ENCODE data around the gene MRTFB. TPM values are rescaled to one million over a fixed set of nuclear protein-coding genes. Genes with fewer than 3 reads are reported as not detected.
"Not testable (repeated sequence)": the region's sequence is repeated elsewhere in the genome, so short reads cannot be mapped to it uniquely, and the experiment has no call there.

Gene MRTFB
- total RNA-seq, result 74.7 to 77.5 TPM (median 75.6 TPM) in 3 replicates

DNA sequence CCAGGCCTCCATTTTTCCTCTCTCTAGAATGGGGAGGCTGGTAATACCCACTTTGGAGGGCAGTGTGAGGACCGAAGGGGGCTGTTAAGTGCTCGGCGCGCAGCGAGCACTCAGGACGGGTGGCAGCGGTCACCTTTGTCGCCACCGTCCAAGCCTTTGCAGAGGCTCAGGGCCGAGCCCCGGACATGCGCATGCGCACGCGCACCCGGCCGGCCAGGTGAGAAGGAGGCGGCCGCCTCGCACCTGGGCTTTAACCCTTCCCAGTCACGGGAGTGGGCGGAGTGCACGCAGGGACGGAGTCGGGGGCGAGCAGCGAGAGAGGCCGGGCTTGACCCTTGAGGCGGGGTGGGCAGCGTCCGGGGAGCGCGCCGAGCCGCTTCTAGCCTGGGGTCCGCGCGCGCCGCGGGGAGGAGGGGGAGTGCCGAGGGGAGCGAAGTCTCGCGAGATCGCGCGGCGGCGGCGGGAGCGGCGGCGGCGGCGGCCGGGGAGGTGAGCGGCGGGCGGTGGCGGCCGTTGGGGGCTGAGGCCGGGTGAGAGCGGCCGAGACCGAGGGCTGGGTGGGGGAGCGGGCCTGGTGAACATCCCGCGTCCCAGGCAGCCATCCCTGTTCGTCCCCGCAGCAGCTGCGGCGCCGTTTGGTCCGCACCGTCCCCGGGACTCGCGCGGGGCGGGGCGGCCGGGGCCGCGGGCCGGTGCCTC, at the start of gene MRTFB:
Gene MRTFB, plus strand, starts transcription at position 443 of the 699 bp plus-strand sequence. CDS start 69,288 bp downstream, outside the sequence.
- peak within 1 kb of the TSS; percentile 90 for H3K4me3 Mint-ChIP-seq
- no peaks in the 10 kb centered on the region for H3K27me3 Mint-ChIP-seq (ENCODE audit: low read depth)
- no peaks in the 10 kb centered on the region for H3K36me3 Mint-ChIP-seq
- peak within 1 kb of the TSS; percentile 94 for H3K27ac Mint-ChIP-seq
- no peaks in the 10 kb centered on the region for H3K9me3 Mint-ChIP-seq
- DNase-seq (ENCODE audit: low spot score in 2 of 2, unreplicated experiment in 2 of 2), result peak; percentile 88 to 89
- no peak for TF ChIP-seq CTCF (IDR thresholded peaks at IDR 0.05; ENCODE audit: unreplicated experiment)
- peaks cover 27% of the 10 kb centered on the region for H3K4me1 Mint-ChIP-seq

DNA sequence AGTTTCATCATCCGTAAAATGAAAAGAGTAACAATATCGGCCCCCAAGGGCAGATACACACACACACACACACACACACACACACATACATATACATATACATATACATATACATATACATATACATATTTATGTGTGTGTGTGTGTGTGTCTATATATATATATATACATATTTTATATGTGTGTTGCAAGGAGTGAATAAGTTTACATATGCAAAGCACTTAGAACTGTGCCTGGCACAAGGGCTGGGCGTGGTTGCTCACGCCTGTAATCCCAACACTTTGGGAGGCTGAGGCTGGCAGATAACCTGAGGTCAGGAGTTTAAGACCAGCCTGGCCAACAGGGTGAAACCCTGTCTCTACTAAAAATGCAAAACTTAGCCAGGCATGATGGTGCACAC, 47.6 kb upstream of the MRTFB start:
- H3K36me3 Mint-ChIP-seq, H3K27ac Mint-ChIP-seq: not testable (repeated sequence)
- H3K9me3 Mint-ChIP-seq, result peaks cover 23% of the 10 kb centered on the region

DNA sequence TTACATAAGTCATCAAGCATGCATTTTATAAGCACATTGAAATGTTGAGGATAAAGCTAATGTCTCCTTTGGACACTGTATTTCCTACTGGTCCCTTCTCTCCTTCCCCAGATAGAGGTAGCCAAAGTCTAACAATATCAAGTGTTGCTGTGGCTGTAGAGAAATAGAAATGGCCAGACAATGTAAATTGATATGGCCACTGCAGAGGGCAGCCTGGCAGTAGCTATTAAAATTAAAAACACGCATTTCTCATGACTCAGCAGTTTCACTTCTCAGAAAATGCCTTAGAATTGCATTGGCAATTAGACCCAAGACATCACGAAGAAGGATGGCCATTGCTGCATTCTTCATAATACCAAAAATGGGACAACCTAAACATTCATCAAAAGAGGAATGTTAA, 46.8 kb upstream of the MRTFB start:
- no peaks in the 10 kb centered on the region for H3K36me3 Mint-ChIP-seq
- no peaks in the 10 kb centered on the region for H3K27me3 Mint-ChIP-seq (ENCODE audit: low read depth)
- H3K27ac Mint-ChIP-seq, result no peak overlapping the region
- TF ChIP-seq CTCF (IDR thresholded peaks at IDR 0.05; ENCODE audit: unreplicated experiment), result no peak
- no peak overlapping the region for H3K4me3 Mint-ChIP-seq
- no peaks in the 10 kb centered on the region for H3K4me1 Mint-ChIP-seq
- peaks cover 23% of the 10 kb centered on the region for H3K9me3 Mint-ChIP-seq
- no peak for DNase-seq (ENCODE audit: low spot score in 2 of 2, unreplicated experiment in 2 of 2)

More for the DNA sequence above, 47.6 kb upstream of the MRTFB start:
- H3K4me3 Mint-ChIP-seq; H3K27me3 Mint-ChIP-seq (ENCODE audit: low read depth); H3K4me1 Mint-ChIP-seq; DNase-seq (ENCODE audit: low spot score in 2 of 2, unreplicated experiment in 2 of 2): not testable (repeated sequence)

DNA sequence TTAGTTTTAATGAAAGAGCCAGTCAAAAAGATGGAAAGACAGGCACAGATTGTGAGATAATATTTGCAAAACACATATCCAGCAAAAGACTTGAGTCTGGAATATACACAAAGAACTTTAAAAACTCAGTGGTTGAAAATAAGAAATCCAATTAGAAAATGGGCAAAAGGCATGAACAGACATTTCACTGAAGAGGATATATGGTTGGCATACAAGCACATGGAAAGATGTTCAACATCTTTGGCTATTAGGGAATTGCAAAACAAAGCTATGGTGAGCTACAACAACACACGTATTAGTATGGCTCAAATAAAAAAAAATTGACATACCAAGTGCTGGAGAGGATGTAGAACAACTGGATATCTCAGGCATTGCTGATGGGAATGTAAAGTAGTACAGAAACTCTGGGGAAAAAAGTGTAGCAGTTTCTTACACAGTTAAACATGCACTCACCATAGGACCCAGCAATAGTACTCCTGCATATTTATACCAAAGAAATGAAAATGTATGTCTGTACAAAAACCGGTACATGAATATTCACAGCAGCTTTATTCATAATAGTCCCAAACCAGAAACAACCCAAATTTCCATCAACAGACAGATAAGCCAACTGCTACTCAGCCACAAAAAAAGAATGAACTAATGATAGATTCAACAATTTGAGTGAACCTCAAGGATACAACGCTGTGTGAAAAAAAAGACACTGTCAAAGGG, 44.4 kb upstream of the MRTFB start:
- no peak for DNase-seq (ENCODE audit: low spot score in 2 of 2, unreplicated experiment in 2 of 2)
- H3K9me3 Mint-ChIP-seq, result peaks cover 23% of the 10 kb centered on the region
- no peaks in the 10 kb centered on the region for H3K36me3 Mint-ChIP-seq
- no peaks in the 10 kb centered on the region for H3K27me3 Mint-ChIP-seq (ENCODE audit: low read depth)
- no peaks in the 10 kb centered on the region for H3K4me1 Mint-ChIP-seq
- no peak for TF ChIP-seq CTCF (IDR thresholded peaks at IDR 0.05; ENCODE audit: unreplicated experiment)
- H3K4me3 Mint-ChIP-seq, result no peak overlapping the region
- no peak overlapping the region for H3K27ac Mint-ChIP-seq

- H3K4me3 Mint-ChIP-seq, result no peak overlapping the region
- no peak overlapping the region for H3K27ac Mint-ChIP-seq
- peaks cover 23% of the 10 kb centered on the region for H3K9me3 Mint-ChIP-seq
- no peak for TF ChIP-seq CTCF (IDR thresholded peaks at IDR 0.05; ENCODE audit: unreplicated experiment)
- H3K36me3 Mint-ChIP-seq, result no peaks in the 10 kb centered on the region
- no peak for DNase-seq (ENCODE audit: low spot score in 2 of 2, unreplicated experiment in 2 of 2)
- no peaks in the 10 kb centered on the region for H3K4me1 Mint-ChIP-seq
- no peaks in the 10 kb centered on the region for H3K27me3 Mint-ChIP-seq (ENCODE audit: low read depth)
These were observed 42.9 kb upstream of the MRTFB start for GRCh38 chr16:14028202-14028601.

- no peak for TF ChIP-seq CTCF (IDR thresholded peaks at IDR 0.05; ENCODE audit: unreplicated experiment)
- no peak for DNase-seq (ENCODE audit: low spot score in 2 of 2, unreplicated experiment in 2 of 2)
- no peaks in the 10 kb centered on the region for H3K4me1 Mint-ChIP-seq
- H3K36me3 Mint-ChIP-seq, result no peaks in the 10 kb centered on the region
- H3K27ac Mint-ChIP-seq, result no peak overlapping the region
- peaks cover 23% of the 10 kb centered on the region for H3K9me3 Mint-ChIP-seq
- no peaks in the 10 kb centered on the region for H3K27me3 Mint-ChIP-seq (ENCODE audit: low read depth)
- H3K4me3 Mint-ChIP-seq, result no peak overlapping the region
These were observed 41.5 kb upstream of the MRTFB start for GRCh38 chr16:14029658-14030057.
